DMS53 treated with DMSO at 0.1 percent for 48 hours (cell line): ENCODE measurements around the gene LILRA1.
"Not testable (repeated sequence)": the region's sequence is repeated elsewhere in the genome, so short reads cannot be mapped to it uniquely, and the experiment has no call there.

Source experiments
- DNase-seq: peaks from one replicate; lab custom pipeline; 2025; ENCODE audit not compliant: unreplicated experiment; lab: John Stamatoyannopoulos, UW

The LILRA1 gene

DNA sequence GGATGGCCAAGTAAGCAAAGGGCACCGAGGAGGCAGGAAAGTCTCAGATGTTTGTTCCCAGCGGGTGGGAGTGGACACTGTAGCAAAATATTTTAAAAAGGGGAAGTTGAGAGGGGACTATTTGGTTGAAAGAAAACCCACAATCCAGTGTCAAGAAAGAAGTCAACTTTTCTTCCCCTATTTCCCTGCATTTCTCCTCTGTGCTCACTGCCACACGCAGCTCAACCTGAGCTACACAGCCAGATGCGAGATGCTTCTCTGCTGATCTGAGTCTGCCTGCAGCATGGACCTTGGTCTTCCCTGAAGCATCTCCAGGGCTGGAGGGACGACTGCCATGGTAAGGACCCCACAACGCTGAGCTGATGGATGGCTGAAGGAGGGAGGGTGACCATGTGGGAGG, at the start of gene LILRA1:
Gene LILRA1, plus strand, starts transcription at position 188 of the 400 bp plus-strand sequence. CDS start 613 bp downstream, outside the sequence.
- DNase-seq: not testable (repeated sequence)

- no peak for DNase-seq
Measured at GRCh38 chr19:54548806-54549205, 44.6 kb upstream of the LILRA1 start.

DNA sequence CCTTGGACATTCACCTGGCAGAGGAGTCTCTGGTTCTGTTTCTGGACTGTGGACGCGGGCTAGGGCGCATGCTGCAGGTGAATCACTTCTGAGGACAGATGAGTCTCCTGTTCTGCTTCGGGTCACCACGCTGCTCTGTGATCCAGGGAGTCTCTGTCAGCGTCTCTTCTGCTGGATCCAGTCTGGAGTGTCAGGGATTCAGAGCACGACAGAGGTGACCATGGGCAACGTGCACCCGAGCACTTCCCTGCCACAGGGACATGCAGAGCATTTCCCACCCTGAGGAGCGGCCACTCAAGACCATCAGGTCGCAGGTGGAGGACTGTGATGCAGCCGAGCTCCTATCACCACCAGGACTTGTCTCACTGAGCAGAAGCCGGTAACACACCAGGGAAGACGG, 44.2 kb upstream of the LILRA1 start:
- no peak for DNase-seq

DNA sequence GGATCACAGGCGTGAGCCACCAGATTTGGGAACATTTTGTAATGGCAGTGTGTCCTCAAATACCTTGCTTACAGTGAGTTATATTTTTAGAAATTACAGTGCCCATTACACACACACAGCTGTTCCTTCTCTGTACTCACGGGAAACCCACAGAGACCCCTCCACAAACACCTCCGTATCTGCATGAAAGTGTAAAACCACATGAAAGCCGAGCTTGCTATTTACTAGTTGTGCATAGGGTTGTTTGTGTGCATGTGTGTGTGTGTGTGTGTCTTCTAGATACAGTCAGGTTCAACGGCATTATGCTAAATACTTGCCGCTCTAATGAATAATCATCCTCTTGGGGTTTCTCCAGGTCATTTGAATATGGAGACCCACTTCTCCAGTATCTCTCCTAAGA, 42.1 kb upstream of the LILRA1 start:
- no peak for DNase-seq

- DNase-seq: no peak
Measured at GRCh38 chr19:54551950-54552912, 41.2 kb upstream of the LILRA1 start.

DNA sequence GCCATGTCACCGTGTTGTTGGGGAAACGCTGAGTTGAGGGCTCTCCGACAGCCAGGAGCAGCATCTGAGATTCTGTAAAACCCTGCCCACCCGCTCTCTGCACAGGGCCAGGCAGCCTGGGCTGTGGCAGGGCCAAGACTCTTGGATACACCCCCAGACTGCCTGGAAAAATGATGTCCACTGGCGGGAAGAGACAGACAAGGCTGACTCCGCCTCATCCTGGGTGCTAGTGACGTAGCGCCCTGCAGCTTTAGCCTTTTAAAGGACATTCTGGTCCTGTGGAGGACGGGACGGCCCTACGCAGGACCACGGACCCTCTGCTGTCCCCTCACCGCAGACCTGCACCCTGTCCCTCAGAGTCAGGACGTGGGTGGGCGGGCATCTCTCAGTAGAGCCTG, 40.5 kb upstream of the LILRA1 start:
- no peak for DNase-seq

GRCh38 chr19:54554006-54554405, 39.4 kb upstream of the LILRA1 start:
- DNase-seq: no peak

DNA sequence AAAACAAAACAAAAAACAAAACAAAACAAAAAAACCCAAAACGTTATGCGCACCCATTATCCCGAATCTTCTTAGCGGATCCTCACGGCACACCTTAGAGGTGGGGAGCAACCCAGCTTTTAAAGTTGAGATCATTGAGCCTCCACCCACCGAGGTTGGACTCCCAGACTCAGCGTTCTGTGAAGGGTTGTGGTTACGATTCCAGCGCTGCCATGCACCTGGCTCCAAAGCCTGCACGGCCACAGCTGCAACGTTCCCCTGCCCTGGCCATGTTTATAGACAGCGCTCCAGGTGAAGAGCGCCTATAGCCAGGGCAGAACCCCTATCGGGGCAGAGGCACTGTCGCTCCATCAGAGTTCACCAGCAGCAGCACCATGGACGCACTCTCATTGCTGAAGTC, 38.5 kb upstream of the LILRA1 start:
- DNase-seq: no peak

- no peak for DNase-seq
Measured at GRCh38 chr19:54556194-54556593, 37.2 kb upstream of the LILRA1 start.

- no peak for DNase-seq
Measured at GRCh38 chr19:54558339-54558738, 35.1 kb upstream of the LILRA1 start.

GRCh38 chr19:54560881-54561385, 32.5 kb upstream of the LILRA1 start:
- no peak for DNase-seq

- no peak for DNase-seq
Measured at GRCh38 chr19:54561840-54562239, 31.6 kb upstream of the LILRA1 start.

- DNase-seq: not testable (repeated sequence)
Measured at GRCh38 chr19:54563206-54563605, 30.2 kb upstream of the LILRA1 start.

DNA sequence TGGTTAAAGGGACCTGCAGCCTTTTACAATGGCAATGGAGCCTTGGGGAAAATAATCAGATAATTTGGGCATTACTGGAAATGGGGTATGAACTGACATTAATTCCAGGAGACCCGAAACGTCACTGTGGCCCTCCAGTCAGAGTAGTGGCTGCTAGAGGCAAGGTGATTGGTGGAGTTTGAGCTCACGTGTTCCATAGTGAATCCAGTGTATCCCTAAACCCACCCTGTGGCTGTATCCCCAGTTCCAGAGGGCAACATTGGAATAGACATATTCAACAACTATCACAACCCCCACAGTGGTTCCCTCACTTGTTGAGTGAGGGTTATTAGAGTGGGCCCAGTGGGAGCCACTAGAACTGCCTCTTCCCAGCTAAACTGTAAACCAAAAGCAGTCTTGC, 23.1 kb upstream of the LILRA1 start:
- DNase-seq: no peak

- DNase-seq: not testable (repeated sequence)
Measured at GRCh38 chr19:54571715-54572615, 21.5 kb upstream of the LILRA1 start.

- no peak for DNase-seq
Measured at GRCh38 chr19:54572696-54573311, 20.6 kb upstream of the LILRA1 start.

DNA sequence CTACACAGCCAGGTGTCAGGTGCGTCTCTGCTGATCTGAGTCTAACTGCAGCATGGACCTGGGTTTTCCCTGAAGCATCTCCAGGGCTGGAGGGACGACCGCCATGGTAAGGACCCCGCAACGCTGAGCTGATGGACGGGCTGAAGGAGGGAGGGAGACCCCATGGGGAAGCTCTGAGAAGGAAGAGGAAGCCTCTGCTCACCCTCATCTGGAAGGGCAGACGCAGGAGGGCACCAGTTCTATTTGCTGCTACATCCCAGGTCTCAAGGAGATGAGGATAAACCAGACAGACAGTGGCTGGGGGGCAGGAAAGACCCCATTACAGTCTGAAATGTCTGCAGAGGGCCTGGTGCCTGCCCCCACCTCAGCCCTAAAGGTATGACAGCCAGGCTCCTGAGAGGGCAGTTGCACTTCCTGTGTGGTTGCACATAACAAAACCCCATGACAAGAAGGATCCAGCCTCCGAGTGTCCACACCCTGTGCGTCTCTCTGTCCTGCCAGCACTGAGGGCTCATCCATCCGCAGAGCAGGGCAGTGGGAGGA, 20.0 kb upstream of the LILRA1 start, which contains the start of gene LILRA2:
Gene LILRA2, plus strand, starts transcription at position 461 of the 543 bp plus-strand sequence. CDS start 89 bp downstream, outside the sequence.
- no peak for DNase-seq

DNA sequence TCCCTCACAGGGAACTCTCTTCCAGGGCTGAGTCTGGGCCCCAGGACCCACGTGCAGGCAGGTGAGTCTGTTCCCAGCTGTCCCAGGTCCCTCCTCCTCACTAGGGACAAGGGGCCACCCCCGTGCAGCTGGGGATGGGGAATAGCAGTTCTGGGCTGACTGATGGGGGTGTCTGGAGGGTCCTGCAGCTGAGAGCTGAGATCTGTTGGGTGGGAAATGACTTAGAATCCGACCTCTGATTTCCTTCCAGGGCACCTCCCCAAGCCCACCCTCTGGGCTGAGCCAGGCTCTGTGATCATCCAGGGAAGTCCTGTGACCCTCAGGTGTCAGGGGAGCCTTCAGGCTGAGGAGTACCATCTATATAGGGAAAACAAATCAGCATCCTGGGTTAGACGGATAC, 19.4 kb upstream of the LILRA1 start:
- DNase-seq: no peak

GRCh38 chr19:54574527-54575056, 18.8 kb upstream of the LILRA1 start:
- DNase-seq: no peak

GRCh38 chr19:54575205-54575604, 18.2 kb upstream of the LILRA1 start:
- DNase-seq: not testable (repeated sequence)
